SK-N-SH treated with all-trans-retinoic acid at 6 μM for 48 hours (cell line): ENCODE measurements around the gene RNASE1.

Experiments
- BACH2 ChIP-seq: fragments of 250-450 bp; sonication (Bioruptor Pico); IDR thresholded peaks from 2 replicates; pipeline ENCODE4 v1.9.0; 2021; ENCODE audit warnings: mild to moderate bottlenecking, borderline replicate concordance
- GLIS3 ChIP-seq: fragments of 250-450 bp; sonication (Bioruptor Pico); IDR thresholded peaks from 2 replicates; pipeline ENCODE4 v1.5.0; 2020; ENCODE audit warnings: mild to moderate bottlenecking, moderate library complexity
- ISL1 ChIP-seq: fragments of 250-450 bp; sonication (Bioruptor Pico); IDR thresholded peaks from 2 replicates; pipeline ENCODE4 v2.1.2; 2022; ENCODE audit warnings: mild to moderate bottlenecking, moderate library complexity
- PPARA ChIP-seq: fragments of 250-450 bp; sonication (Bioruptor Pico); IDR thresholded peaks from 2 replicates; pipeline ENCODE4 v1.5.0; 2020; ENCODE audit warnings: mild to moderate bottlenecking, borderline replicate concordance
- RARB ChIP-seq: fragments of 250-450 bp; sonication (Bioruptor Pico); IDR thresholded peaks from 2 replicates; pipeline ENCODE4 v1.8.0; 2021; ENCODE audit warnings: mild to moderate bottlenecking, moderate library complexity
- SNAI2 ChIP-seq: fragments of 250-450 bp; sonication (Bioruptor Pico); IDR thresholded peaks from 2 replicates; pipeline ENCODE4 v1.5.0; 2020; ENCODE audit warnings: mild to moderate bottlenecking, moderate library complexity
- ZFP3 ChIP-seq: fragments of 250-450 bp; sonication (Bioruptor Pico); IDR thresholded peaks from 2 replicates; pipeline ENCODE4 v1.5.0; 2020; ENCODE audit warnings: mild to moderate bottlenecking, moderate library complexity
- ZFP30 ChIP-seq: fragments of 450-650 bp; formaldehyde crosslinking; IDR thresholded peaks from 2 replicates; pipeline ENCODE4 v1.5.0; 2022; ENCODE audit warnings: mild to moderate bottlenecking, moderate library complexity
- ZNF565 ChIP-seq: fragments of 450-650 bp; formaldehyde crosslinking; conservative IDR thresholded peaks from 2 replicates; pipeline ENCODE4 v1.5.0; 2020; ENCODE audit warnings: low read depth, mild to moderate bottlenecking, moderate library complexity
- ZNF70 ChIP-seq: fragments of 450-650 bp; formaldehyde crosslinking; IDR thresholded peaks from 2 replicates; pipeline ENCODE4 v1.5.0; 2020; ENCODE audit warnings: mild to moderate bottlenecking, moderate library complexity
- TF ChIP-seq, protein P1 (sequence below): fragments of 250-450 bp; sonication (Bioruptor Pico); IDR thresholded peaks from 2 replicates; pipeline ENCODE4 v1.8.0; 2021; ENCODE audit warnings: low read depth, mild to moderate bottlenecking, moderate library complexity, borderline replicate concordance
- TF ChIP-seq, protein P2 (sequence below): fragments of 250-450 bp; sonication (Bioruptor Pico); IDR thresholded peaks from 2 replicates; pipeline ENCODE4 v1.5.1; 2020; ENCODE audit warnings: low read depth, mild to moderate bottlenecking, moderate library complexity
- TF ChIP-seq, protein P3 (sequence below): fragments of 250-450 bp; sonication (Bioruptor Pico); IDR thresholded peaks from 2 replicates; pipeline ENCODE4 v1.8.0; 2020; ENCODE audit warnings: mild to moderate bottlenecking, moderate library complexity, borderline replicate concordance

DNA sequence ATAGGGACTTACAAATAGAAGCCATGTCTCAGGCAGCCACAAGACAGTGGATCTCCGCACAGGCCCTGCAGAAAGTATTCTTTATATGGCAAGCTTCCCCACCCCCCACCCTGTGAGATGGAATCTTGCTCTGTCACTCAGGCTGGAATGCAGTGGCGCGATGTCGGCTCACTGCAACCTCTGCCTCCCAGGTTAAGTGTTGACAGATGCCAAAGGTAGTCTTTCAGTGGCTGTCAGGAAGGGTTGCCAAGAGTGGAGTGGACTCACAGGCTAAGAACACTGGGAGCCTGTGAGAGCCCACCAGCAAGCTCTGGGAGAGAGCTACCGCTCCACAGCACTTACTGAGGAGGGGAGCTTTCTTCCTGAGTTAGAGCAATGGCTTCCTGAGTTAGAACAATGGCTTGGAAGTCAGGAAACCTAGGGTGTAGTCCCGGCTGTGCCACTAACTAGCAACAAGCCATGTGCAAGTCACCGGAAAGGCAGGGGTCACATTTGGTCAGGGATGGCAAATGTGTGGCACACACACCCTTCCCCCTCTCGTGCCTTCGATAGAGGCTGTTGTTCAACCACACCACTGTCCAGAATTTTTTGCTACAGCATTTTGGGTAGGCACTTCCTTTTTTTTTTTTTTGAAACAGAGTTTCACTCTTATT is 2.6 kb downstream of the RNASE1 start:
- TF ChIP-seq ZFP30 (CRISPR knock-in tag) (no peak), ZFP3 (CRISPR knock-in tag) (no peak), ZNF70 (CRISPR knock-in tag) (no peak), GLIS3 (no peak), SNAI2 (CRISPR knock-in tag) (no peak), ZNF565 (CRISPR knock-in tag) (no peak), ISL1 (CRISPR knock-in tag) (no peak), BACH2 (CRISPR knock-in tag) (no peak), RARB (CRISPR knock-in tag) (no peak), PPARA (CRISPR knock-in tag) (no peak)
- TF ChIP-seq, protein P1, sequence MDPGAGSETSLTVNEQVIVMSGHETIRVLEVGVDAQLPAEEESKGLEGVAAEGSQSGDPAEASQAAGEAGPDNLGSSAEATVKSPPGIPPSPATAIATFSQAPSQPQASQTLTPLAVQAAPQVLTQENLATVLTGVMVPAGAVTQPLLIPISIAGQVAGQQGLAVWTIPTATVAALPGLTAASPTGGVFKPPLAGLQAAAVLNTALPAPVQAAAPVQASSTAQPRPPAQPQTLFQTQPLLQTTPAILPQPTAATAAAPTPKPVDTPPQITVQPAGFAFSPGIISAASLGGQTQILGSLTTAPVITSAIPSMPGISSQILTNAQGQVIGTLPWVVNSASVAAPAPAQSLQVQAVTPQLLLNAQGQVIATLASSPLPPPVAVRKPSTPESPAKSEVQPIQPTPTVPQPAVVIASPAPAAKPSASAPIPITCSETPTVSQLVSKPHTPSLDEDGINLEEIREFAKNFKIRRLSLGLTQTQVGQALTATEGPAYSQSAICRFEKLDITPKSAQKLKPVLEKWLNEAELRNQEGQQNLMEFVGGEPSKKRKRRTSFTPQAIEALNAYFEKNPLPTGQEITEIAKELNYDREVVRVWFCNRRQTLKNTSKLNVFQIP (CRISPR knock-in tag) = no peak
- TF ChIP-seq, protein P2, sequence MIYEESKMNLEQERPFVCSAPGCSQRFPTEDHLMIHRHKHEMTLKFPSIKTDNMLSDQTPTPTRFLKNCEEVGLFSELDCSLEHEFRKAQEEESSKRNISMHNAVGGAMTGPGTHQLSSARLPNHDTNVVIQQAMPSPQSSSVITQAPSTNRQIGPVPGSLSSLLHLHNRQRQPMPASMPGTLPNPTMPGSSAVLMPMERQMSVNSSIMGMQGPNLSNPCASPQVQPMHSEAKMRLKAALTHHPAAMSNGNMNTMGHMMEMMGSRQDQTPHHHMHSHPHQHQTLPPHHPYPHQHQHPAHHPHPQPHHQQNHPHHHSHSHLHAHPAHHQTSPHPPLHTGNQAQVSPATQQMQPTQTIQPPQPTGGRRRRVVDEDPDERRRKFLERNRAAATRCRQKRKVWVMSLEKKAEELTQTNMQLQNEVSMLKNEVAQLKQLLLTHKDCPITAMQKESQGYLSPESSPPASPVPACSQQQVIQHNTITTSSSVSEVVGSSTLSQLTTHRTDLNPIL (CRISPR knock-in tag) = no peak
- TF ChIP-seq, protein P3, sequence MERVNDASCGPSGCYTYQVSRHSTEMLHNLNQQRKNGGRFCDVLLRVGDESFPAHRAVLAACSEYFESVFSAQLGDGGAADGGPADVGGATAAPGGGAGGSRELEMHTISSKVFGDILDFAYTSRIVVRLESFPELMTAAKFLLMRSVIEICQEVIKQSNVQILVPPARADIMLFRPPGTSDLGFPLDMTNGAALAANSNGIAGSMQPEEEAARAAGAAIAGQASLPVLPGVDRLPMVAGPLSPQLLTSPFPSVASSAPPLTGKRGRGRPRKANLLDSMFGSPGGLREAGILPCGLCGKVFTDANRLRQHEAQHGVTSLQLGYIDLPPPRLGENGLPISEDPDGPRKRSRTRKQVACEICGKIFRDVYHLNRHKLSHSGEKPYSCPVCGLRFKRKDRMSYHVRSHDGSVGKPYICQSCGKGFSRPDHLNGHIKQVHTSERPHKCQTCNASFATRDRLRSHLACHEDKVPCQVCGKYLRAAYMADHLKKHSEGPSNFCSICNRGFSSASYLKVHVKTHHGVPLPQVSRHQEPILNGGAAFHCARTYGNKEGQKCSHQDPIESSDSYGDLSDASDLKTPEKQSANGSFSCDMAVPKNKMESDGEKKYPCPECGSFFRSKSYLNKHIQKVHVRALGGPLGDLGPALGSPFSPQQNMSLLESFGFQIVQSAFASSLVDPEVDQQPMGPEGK = no peak
